CD8-positive, alpha-beta memory T cell (primary cell): ENCODE results near the gene SPTBN2. TPM values are rescaled to one million over a fixed set of nuclear protein-coding genes. Genes with fewer than 3 reads are reported as not detected.

Experiments used
- CTCF ChIA-PET: fragments of 350-600 bp; sonication (Branson Sonifier 250); formaldehyde crosslinking; loops from one replicate; lab custom pipeline; 2021; ENCODE audit warnings: antibody characterized with exemption; lab: Charles Lee
- POLR2A ChIA-PET: fragments of 350-600 bp; sonication (Branson Sonifier 250); formaldehyde crosslinking; loops from one replicate; lab custom pipeline; 2021; ENCODE audit warnings: antibody characterized with exemption; lab: Charles Lee
- DNase-seq, 5 donors: peaks; one replicate each; pipeline versions ENCODE4 v3.0.0 to v3.0.0-alpha.2; 2020 to 2022; ENCODE audit warnings: mixed read lengths in 1 of 5
- H3K27ac ChIP-seq: one replicate; pipeline ENCODE4 v1.7.0; 2013; ENCODE audit warnings: low read depth, mild to moderate bottlenecking, low read length, moderate library complexity
- H3K27me3 ChIP-seq: 2 replicates; pipeline ENCODE4 v1.7.0; 2013; ENCODE audit warnings: low read length, mild to moderate bottlenecking; ENCODE audit not compliant: insufficient read depth, poor library complexity, severe bottlenecking
- H3K36me3 ChIP-seq: 2 replicates; pipeline ENCODE4 v1.7.0; 2013; ENCODE audit warnings: mild to moderate bottlenecking, low read length, moderate library complexity; ENCODE audit not compliant: insufficient read depth
- H3K4me1 ChIP-seq: 2 replicates; pipeline ENCODE4 v1.7.0; 2013; ENCODE audit warnings: mild to moderate bottlenecking, low read length, moderate library complexity; ENCODE audit not compliant: insufficient read depth
- H3K4me3 ChIP-seq: 2 replicates; pipeline ENCODE4 v1.7.0; 2013; ENCODE audit warnings: mild to moderate bottlenecking, low read length
- H3K9me3 ChIP-seq: 2 replicates; pipeline ENCODE4 v1.7.0; 2013; ENCODE audit warnings: mild to moderate bottlenecking, low read length
- H3K27ac Mint-ChIP-seq, 8 donors: one replicate each; pipeline ENCODE4 v1.8.0; 2020 to 2021; ENCODE audit warnings: mixed read lengths in 8 of 8, mild to moderate bottlenecking in 6 of 8, inconsistent platforms in 3 of 8, moderate library complexity in 3 of 8
- H3K27me3 Mint-ChIP-seq, 2 donors: one replicate each; pipeline ENCODE4 v1.8.0; 2020 to 2021; ENCODE audit warnings: mixed read lengths in 2 of 2, mild to moderate bottlenecking in 1 of 2, moderate library complexity in 1 of 2
- H3K36me3 Mint-ChIP-seq, 3 donors: one replicate each; pipeline ENCODE4 v1.8.0; 2020 to 2021; ENCODE audit warnings: mixed read lengths in 3 of 3, inconsistent platforms in 1 of 3, mild to moderate bottlenecking in 1 of 3
- H3K4me1 Mint-ChIP-seq, 3 donors: one replicate each; pipeline ENCODE4 v1.8.0; 2020 to 2021; ENCODE audit warnings: mixed read lengths in 3 of 3, inconsistent platforms in 1 of 3, mild to moderate bottlenecking in 1 of 3
- H3K4me3 Mint-ChIP-seq, 7 donors: one replicate each; pipeline ENCODE4 v1.8.0; 2020 to 2021; ENCODE audit warnings: mixed read lengths in 7 of 7, mild to moderate bottlenecking in 6 of 7, moderate library complexity in 4 of 7, inconsistent platforms in 2 of 7
- H3K9me3 Mint-ChIP-seq, 5 donors: one replicate each; pipeline ENCODE4 v1.8.0; 2020 to 2022; ENCODE audit warnings: mixed read lengths in 5 of 5, mild to moderate bottlenecking in 3 of 5, moderate library complexity in 2 of 5, inconsistent platforms in 1 of 5
- polyA plus RNA-seq: library from polyadenylated mRNA; unstranded; fragments of 300-500 nt; fragmentation: Illumina TruSeq; gene quantifications from one replicate; pipeline ENCODE4 v1.2.3, GENCODE V29; 2021
- total RNA-seq, 2 experiments: library from RNA; stranded (reverse); gene quantifications; one replicate each; pipeline ENCODE4 v1.2.3, GENCODE V29; 2021

SPTBN2 gene
- total and polyA plus RNA-seq, 3 experiments from 2014 or later, result 0.81 to 0.84 TPM; not detected in 1

GRCh38 chr11:66639066-66639813, 89.8 kb downstream of the SPTBN2 start:
- Mint-ChIP-seq H3K27me3 (peaks cover 0 to 6% of the 10 kb centered on the region in 2 donors), H3K9me3 (no peaks in the 10 kb centered on the region), H3K4me3 (peak overlapping the region; percentile 93 to 100 (median 97)), H3K36me3 (peaks cover 16 to 75% (median 29%) of the 10 kb centered on the region in 3 donors), H3K27ac (peak overlapping the region; percentile 93 to 99 (median 98)), H3K4me1 (peaks cover 71 to 79% (median 77%) of the 10 kb centered on the region in 3 donors)
- Histone ChIP-seq H3K4me1 (peaks cover 53% of the 10 kb centered on the region), H3K36me3 (peaks cover 45% of the 10 kb centered on the region), H3K27ac (peak overlapping the region; percentile 92), H3K9me3 (no peaks in the 10 kb centered on the region), H3K4me3 (peak overlapping the region; percentile 92), H3K27me3 (no peaks in the 10 kb centered on the region)
- POLR2A ChIA-PET, result interaction anchor here (0.6 to 5.1 kb wide), 13 partner anchors 14 to 350 kb away, joined by 3 to 153 read pairs (median 4); partner anchors contain the start of genes CCDC87, CCS, DPP3 and PELI3
- peak in 3 of 5 donors; percentile 31 to 69 (median 51) for DNase-seq
- CTCF ChIA-PET, result interaction anchor here (0.7 to 3.5 kb wide), 9 partner anchors 10 to 437 kb away, joined by 3 to 30 read pairs (median 9); partner anchors contain the start of genes RBM14 and RBM4B

GRCh38 chr11:66638177-66639065, 90.6 kb downstream of the SPTBN2 start, which contains the start of gene RBM4:
Gene RBM4 (plus strand): TSS chr11:66638703. CDS start chr11:66639712, 1,009 bp downstream.
- Histone ChIP-seq H3K4me1 (peaks cover 45% of the 10 kb centered on the region), H3K4me3 (peak within 1 kb of the TSS; percentile 92), H3K27me3 (no peaks in the 10 kb centered on the region), H3K9me3 (no peaks in the 10 kb centered on the region), H3K27ac (peak within 1 kb of the TSS; percentile 92), H3K36me3 (peaks cover 37% of the 10 kb centered on the region)
- DNase-seq, result peak; percentile 92 to 99 (median 97)
- Mint-ChIP-seq H3K27ac (peak within 1 kb of the TSS; percentile 93 to 99 (median 98)), H3K36me3 (peaks cover 13 to 68% (median 29%) of the 10 kb centered on the region in 3 donors), H3K9me3 (no peaks in the 10 kb centered on the region), H3K4me1 (peaks cover 63 to 73% (median 70%) of the 10 kb centered on the region in 3 donors), H3K27me3 (peaks cover 0 to 6% of the 10 kb centered on the region in 2 donors), H3K4me3 (peak within 1 kb of the TSS; percentile 93 to 100 (median 97))
- ChIA-PET POLR2A (interaction anchor here (0.6 to 5.1 kb wide), 21 partner anchors 9 to 349 kb away, joined by 3 to 153 read pairs (median 5); partner anchors contain the start of genes CCDC87, CCS, PELI3 and RBM14), CTCF (interaction anchor here (0.6 to 3.5 kb wide), 17 partner anchors 9 to 1521 kb away, joined by 3 to 30 read pairs (median 7); partner anchors contain the start of genes CCDC87, CCS, RBM14 and RBM4B)

GRCh38 chr11:66637557-66638176, 91.3 kb downstream of the SPTBN2 start:
- H3K4me1 ChIP-seq, result peaks cover 37% of the 10 kb centered on the region
- Mint-ChIP-seq H3K27ac (peak overlapping the region; percentile 93 to 99 (median 98)), H3K4me3 (peak overlapping the region; percentile 93 to 100 (median 97)), H3K27me3 (peaks cover 0 to 3% of the 10 kb centered on the region in 2 donors), H3K9me3 (no peaks in the 10 kb centered on the region), H3K36me3 (peaks cover 6 to 63% (median 23%) of the 10 kb centered on the region in 3 donors), H3K4me1 (peaks cover 55 to 66% (median 66%) of the 10 kb centered on the region in 3 donors)
- ChIA-PET POLR2A (interaction anchor here (0.6 to 5.1 kb wide), 18 partner anchors 9 to 292 kb away, joined by 3 to 153 read pairs (median 6); partner anchors contain the start of genes CCDC87, CCS, RBM14 and RBM4B), CTCF (interaction anchor here (0.8 to 3.5 kb wide), 12 partner anchors 8 to 59 kb away, joined by 3 to 30 read pairs (median 10); partner anchors contain the start of genes CCDC87, CCS, RBM14 and RBM4B)
- peak overlapping the region; percentile 52 for H3K27ac ChIP-seq
- DNase-seq, result no peak
- no peaks in the 10 kb centered on the region for H3K27me3 ChIP-seq
- peaks cover 29% of the 10 kb centered on the region for H3K36me3 ChIP-seq
- no peaks in the 10 kb centered on the region for H3K9me3 ChIP-seq
- H3K4me3 ChIP-seq, result peak overlapping the region; percentile 52

- H3K27me3 ChIP-seq, result no peaks in the 10 kb centered on the region
- ChIA-PET POLR2A (interaction anchor here (5.1 kb wide), 1 partner anchor 19 kb away, joined by 153 read pairs; the partner anchor contains the start of gene RBM14), CTCF (interaction anchor here (1.4 to 3.5 kb wide), 2 partner anchors 9 to 42 kb away, joined by 4 to 14 read pairs; partner anchors contain the start of gene RBM4B)
- Mint-ChIP-seq H3K27ac (peak overlapping the region in 7 of 8 donors; percentile 43 to 95 (median 68)), H3K27me3 (peaks cover 0 to 3% of the 10 kb centered on the region in 2 donors), H3K4me3 (peak overlapping the region in 3 of 7 donors; percentile 12 to 53 (median 20)), H3K9me3 (no peaks in the 10 kb centered on the region), H3K36me3 (peaks cover 5 to 57% (median 22%) of the 10 kb centered on the region in 3 donors), H3K4me1 (peaks cover 47 to 64% (median 62%) of the 10 kb centered on the region in 3 donors)
- no peak overlapping the region for H3K4me3 ChIP-seq
- DNase-seq, result no peak
- no peaks in the 10 kb centered on the region for H3K9me3 ChIP-seq
- peaks cover 30% of the 10 kb centered on the region for H3K4me1 ChIP-seq
- H3K36me3 ChIP-seq, result peaks cover 17% of the 10 kb centered on the region
- no peak overlapping the region for H3K27ac ChIP-seq
Observed at GRCh38 chr11:66636411-66636810, 92.6 kb downstream of the SPTBN2 start.

Other genes with a start within 250 kb of the SPTBN2 start
- 10 to 100 TPM; 67.7 to 80.1 TPM for gene DPP3, start 248.8 kb downstream of the SPTBN2 start, total RNA-seq
- gene DPP3, start 248.8 kb downstream of the SPTBN2 start, polyA plus RNA-seq, result 32.5 TPM
- gene BBS1, start 218.6 kb downstream of the SPTBN2 start, total RNA-seq, result 10 to 100 TPM; 17.7 to 21.2 TPM
- gene BBS1, start 218.6 kb downstream of the SPTBN2 start, polyA plus RNA-seq, result 15.6 TPM
- 10 to 100 TPM; 16.6 to 17.1 TPM for gene ZDHHC24, start 183.2 kb downstream of the SPTBN2 start, total RNA-seq
- gene ZDHHC24, start 183.2 kb downstream of the SPTBN2 start, polyA plus RNA-seq, result 21.5 TPM
- under 1 TPM; 0.31 to 0.33 TPM for gene ACTN3, start 182.3 kb downstream of the SPTBN2 start, total RNA-seq
- gene ACTN3, start 182.3 kb downstream of the SPTBN2 start, polyA plus RNA-seq, result not detected
- 1 to 10 TPM; 5.6 to 6.0 TPM for gene CTSF, start 160.6 kb downstream of the SPTBN2 start, total RNA-seq
- 20.6 TPM for gene CTSF, start 160.6 kb downstream of the SPTBN2 start, polyA plus RNA-seq
- under 1 TPM; 0.20 to 0.27 TPM for gene CCDC87, start 136.2 kb downstream of the SPTBN2 start, total RNA-seq
- gene CCDC87, start 136.2 kb downstream of the SPTBN2 start, polyA plus RNA-seq, result not detected
- gene CCS, start 136.0 kb downstream of the SPTBN2 start, total RNA-seq, result 10 to 100 TPM; 24.1 to 25.7 TPM
- gene CCS, start 136.0 kb downstream of the SPTBN2 start, polyA plus RNA-seq, result 41.1 TPM
- gene RBM14, start 112.6 kb downstream of the SPTBN2 start, total RNA-seq, result 100 to 1,000 TPM; 152 to 165 TPM
- gene RBM14, start 112.6 kb downstream of the SPTBN2 start, polyA plus RNA-seq, result 87.9 TPM
- gene RBM4, start 90.5 kb downstream of the SPTBN2 start, total RNA-seq, result 100 to 1,000 TPM; 115 to 124 TPM
- gene RBM4, start 90.5 kb downstream of the SPTBN2 start, polyA plus RNA-seq, result 224 TPM
- 10 to 100 TPM; 19.5 to 20.0 TPM for gene RBM4B, start 51.3 kb downstream of the SPTBN2 start, total RNA-seq
- gene RBM4B, start 51.3 kb downstream of the SPTBN2 start, polyA plus RNA-seq, result 13.1 TPM
- 10 to 100 TPM; 34.1 to 41.2 TPM for gene RCE1, start 114.2 kb upstream of the SPTBN2 start, total RNA-seq
- gene RCE1, start 114.2 kb upstream of the SPTBN2 start, polyA plus RNA-seq, result 32.8 TPM
- gene LRFN4, start 127.8 kb upstream of the SPTBN2 start, total RNA-seq, result 10 to 100 TPM; 35.5 to 42.8 TPM
- gene LRFN4, start 127.8 kb upstream of the SPTBN2 start, polyA plus RNA-seq, result 2.2 TPM
- 1 to 10 TPM; 8.9 to 9.6 TPM for gene PC, start 229.2 kb upstream of the SPTBN2 start, total RNA-seq
- gene PC, start 229.2 kb upstream of the SPTBN2 start, polyA plus RNA-seq, result 6.6 TPM
- not detected for gene C11orf86, start 246.1 kb upstream of the SPTBN2 start, total RNA-seq
- not detected for gene C11orf86, start 246.1 kb upstream of the SPTBN2 start, polyA plus RNA-seq